ENCODE data around the gene PRR12.

Gene PRR12

GRCh38 chr19:49590971-49591730 lies at the start of gene PRR12:
Gene PRR12, plus strand, starts transcription at chr19:49591182. Its CDS starts 473 bp downstream, at chr19:49591655.
- DNase-seq = peak; percentile 72 to 75

GRCh38 chr19:49541914-49542313 lies 49.1 kb upstream of the PRR12 start:
- no peak for DNase-seq

- no peak for DNase-seq
These were observed 48.5 kb upstream of the PRR12 start for GRCh38 chr19:49542446-49542845.

GRCh38 chr19:49543032-49543431 lies 48.0 kb upstream of the PRR12 start:
- DNase-seq = no peak

GRCh38 chr19:49544154-49544553 lies 46.8 kb upstream of the PRR12 start:
- DNase-seq = no peak

GRCh38 chr19:49546825-49547565 lies 44.0 kb upstream of the PRR12 start:
- DNase-seq = peak; percentile 56 to 72

GRCh38 chr19:49549045-49549444 lies 41.9 kb upstream of the PRR12 start:
- DNase-seq = no peak

GRCh38 chr19:49551531-49551930 lies 39.5 kb upstream of the PRR12 start:
- no peak for DNase-seq

GRCh38 chr19:49552749-49553148 lies 38.2 kb upstream of the PRR12 start:
- peak in 1 of 2 experiments; percentile 42 for DNase-seq

- peak; percentile 66 to 73 for DNase-seq
These were observed 37.3 kb upstream of the PRR12 start for GRCh38 chr19:49553451-49554271.

- peak; percentile 62 to 69 for DNase-seq
These were observed 36.2 kb upstream of the PRR12 start for GRCh38 chr19:49554701-49555181.

GRCh38 chr19:49555600-49556411 lies 35.2 kb upstream of the PRR12 start:
- peak; percentile 81 to 84 for DNase-seq

- no peak for DNase-seq
These were observed 34.3 kb upstream of the PRR12 start for GRCh38 chr19:49556412-49557398.

- DNase-seq = no peak
These were observed 33.2 kb upstream of the PRR12 start for GRCh38 chr19:49557641-49558325.

- no peak for DNase-seq
These were observed 32.4 kb upstream of the PRR12 start for GRCh38 chr19:49558591-49558990.

GRCh38 chr19:49559443-49559842 lies 31.5 kb upstream of the PRR12 start:
- DNase-seq = no peak

- no peak for DNase-seq
These were observed 31.1 kb upstream of the PRR12 start for GRCh38 chr19:49559928-49560327.

- no peak for DNase-seq
These were observed 30.6 kb upstream of the PRR12 start for GRCh38 chr19:49560358-49560900.

- DNase-seq = peak in 1 of 2 experiments; percentile 59
These were observed 26.4 kb upstream of the PRR12 start for GRCh38 chr19:49564616-49565045.

- no peak for DNase-seq
These were observed 25.7 kb upstream of the PRR12 start for GRCh38 chr19:49565261-49565660.

All from activated CD4-positive, alpha-beta T cell treated with anti-CD3 and anti-CD28 coated beads, Interleukin-2, amount 50 U/mL, for 48 hours (primary cell).